Keratinocyte (primary cell): ENCODE results near the gene NIN. TPM values are rescaled to one million over a fixed set of nuclear protein-coding genes. Genes with fewer than 3 reads are reported as not detected.
"Not testable (repeated sequence)": the region's sequence is repeated elsewhere in the genome, so short reads cannot be mapped to it uniquely, and the experiment has no call there.

Experiments used
- DNase-seq: peaks from one replicate; pipeline ENCODE4 v3.0.0-alpha.2; 2011; ENCODE audit warnings: low read depth, missing footprints, low spot score
- FAIRE-seq: peaks from 2 replicates; lab custom pipeline; 2011; peaks lifted over from hg19 to GRCh38; lab: Jason Lieb, UNC
- H2AFZ ChIP-seq: 2 replicates; pipeline ENCODE4 v1.6.0; 2012; ENCODE audit warnings: low read length, control low read depth, inconsistent platforms; ENCODE audit not compliant: control insufficient read depth
- H3K27ac ChIP-seq: 2 replicates; pipeline ENCODE4 v1.5.1; 2011; ENCODE audit warnings: low read length; ENCODE audit not compliant: control insufficient read depth, insufficient read depth
- H3K27me3 ChIP-seq: 3 replicates; pipeline ENCODE4 v1.6.0; 2011; ENCODE audit warnings: low read length; ENCODE audit not compliant: control insufficient read depth, insufficient read depth; ENCODE audit errors: extremely low read depth
- H3K36me3 ChIP-seq, 2 experiments: 2 replicates in 1 of 2; 3 replicates in 1 of 2; pipeline ENCODE4 v1.5.1; 2011; ENCODE audit warnings: low read length in 2 of 2, mild to moderate bottlenecking in 1 of 2; ENCODE audit not compliant: control insufficient read depth in 2 of 2, insufficient read depth in 2 of 2; ENCODE audit errors: extremely low read depth in 1 of 2
- H3K4me1 ChIP-seq: 3 replicates; pipeline ENCODE4 v1.5.1; 2011; ENCODE audit warnings: low read length; ENCODE audit not compliant: control insufficient read depth, insufficient read depth; ENCODE audit errors: extremely low read depth
- H3K4me2 ChIP-seq: 3 replicates; pipeline ENCODE4 v1.6.0; 2011; ENCODE audit warnings: low read depth, low read length; ENCODE audit not compliant: control insufficient read depth, insufficient read depth; ENCODE audit errors: extremely low read depth
- H3K4me3 ChIP-seq, 3 experiments: fragments of 200-600 bp in 1 of 3; sonication (generic) in 1 of 3; 2 replicates in 2 of 3; 3 replicates in 1 of 3; pipeline ENCODE4 v1.5.1; 2011 to 2016; ENCODE audit warnings: low read length in 3 of 3, mild to moderate bottlenecking in 3 of 3, control low read depth in 2 of 3, inconsistent platforms in 1 of 3, low read depth in 1 of 3, mixed read lengths in 1 of 3, mixed run types in 1 of 3, moderate library complexity in 1 of 3; ENCODE audit not compliant: control insufficient read depth in 2 of 3, insufficient read depth in 2 of 3; ENCODE audit errors: extremely low read depth in 1 of 3
- H3K79me2 ChIP-seq: 2 replicates; pipeline ENCODE4 v1.6.0; 2012; ENCODE audit warnings: low read length; ENCODE audit not compliant: control insufficient read depth, insufficient read depth
- H3K9ac ChIP-seq: 3 replicates; pipeline ENCODE4 v1.6.0; 2011; ENCODE audit warnings: low read length; ENCODE audit not compliant: control insufficient read depth, insufficient read depth; ENCODE audit errors: extremely low read depth
- H3K9me1 ChIP-seq: 3 replicates; pipeline ENCODE4 v1.6.0; 2011; ENCODE audit warnings: low read length; ENCODE audit not compliant: control insufficient read depth, insufficient read depth; ENCODE audit errors: extremely low read depth
- H3K9me3 ChIP-seq: 2 replicates; pipeline ENCODE4 v1.5.1; 2012; ENCODE audit warnings: low read depth, low read length; ENCODE audit not compliant: control insufficient read depth
- H4K20me1 ChIP-seq: 3 replicates; pipeline ENCODE4 v1.6.0; 2011; ENCODE audit warnings: low read length; ENCODE audit not compliant: control insufficient read depth, insufficient read depth; ENCODE audit errors: extremely low read depth
- CTCF ChIP-seq, 3 experiments: IDR thresholded peaks in 1 of 3; conservative IDR thresholded peaks in 1 of 3; optimal IDR thresholded peaks in 1 of 3; 2 replicates in 2 of 3; 3 replicates in 1 of 3; pipeline versions ENCODE3 to v1.5.1; 2011; ENCODE audit warnings: low read length in 3 of 3, mild to moderate bottlenecking in 3 of 3, moderate library complexity in 2 of 3, control low read depth in 1 of 3, inconsistent platforms in 1 of 3; ENCODE audit not compliant: insufficient read depth in 2 of 3; ENCODE audit errors: extremely low read depth in 1 of 3
- EZH2 ChIP-seq: IDR thresholded peaks from one replicate; pipeline ENCODE4 v1.6.1; 2012; ENCODE audit warnings: inconsistent platforms, mild to moderate bottlenecking, low read length, moderate library complexity
- dilution Hi-C: fragments of 300-500 bp; cut with MboI; formaldehyde crosslinking; loops from one replicate; pipeline ENCODE4 v1.7.0; 2020; ENCODE audit warnings: low sequenced_read_pairs; ENCODE audit not compliant: extremely low pct_ligation_motif_present
- polyA plus RNA-seq, 5 experiments: library from polyadenylated mRNA; depleted of rRNA in 3 of 5; stranded (reverse) in 3 of 5; stranded (forward) in 1 of 5; unstranded in 1 of 5; fragments of >200 nt; gene quantifications; 1 replicate in 1 of 5; 2 replicates in 3 of 5; 3 replicates in 1 of 5; pipeline versions ENCODE4 v1.2.1 to v1.2.3, GENCODE V29; 2011 to 2012; ENCODE audit warnings: missing spikeins in 2 of 5, low read depth in 1 of 5, low replicate concordance in 1 of 5

Gene NIN
- polyA plus RNA-seq, 1 donor (not counting 4 experiments of a cell fraction or from before 2014, with no cell fraction given) = 15.2 TPM

DNA sequence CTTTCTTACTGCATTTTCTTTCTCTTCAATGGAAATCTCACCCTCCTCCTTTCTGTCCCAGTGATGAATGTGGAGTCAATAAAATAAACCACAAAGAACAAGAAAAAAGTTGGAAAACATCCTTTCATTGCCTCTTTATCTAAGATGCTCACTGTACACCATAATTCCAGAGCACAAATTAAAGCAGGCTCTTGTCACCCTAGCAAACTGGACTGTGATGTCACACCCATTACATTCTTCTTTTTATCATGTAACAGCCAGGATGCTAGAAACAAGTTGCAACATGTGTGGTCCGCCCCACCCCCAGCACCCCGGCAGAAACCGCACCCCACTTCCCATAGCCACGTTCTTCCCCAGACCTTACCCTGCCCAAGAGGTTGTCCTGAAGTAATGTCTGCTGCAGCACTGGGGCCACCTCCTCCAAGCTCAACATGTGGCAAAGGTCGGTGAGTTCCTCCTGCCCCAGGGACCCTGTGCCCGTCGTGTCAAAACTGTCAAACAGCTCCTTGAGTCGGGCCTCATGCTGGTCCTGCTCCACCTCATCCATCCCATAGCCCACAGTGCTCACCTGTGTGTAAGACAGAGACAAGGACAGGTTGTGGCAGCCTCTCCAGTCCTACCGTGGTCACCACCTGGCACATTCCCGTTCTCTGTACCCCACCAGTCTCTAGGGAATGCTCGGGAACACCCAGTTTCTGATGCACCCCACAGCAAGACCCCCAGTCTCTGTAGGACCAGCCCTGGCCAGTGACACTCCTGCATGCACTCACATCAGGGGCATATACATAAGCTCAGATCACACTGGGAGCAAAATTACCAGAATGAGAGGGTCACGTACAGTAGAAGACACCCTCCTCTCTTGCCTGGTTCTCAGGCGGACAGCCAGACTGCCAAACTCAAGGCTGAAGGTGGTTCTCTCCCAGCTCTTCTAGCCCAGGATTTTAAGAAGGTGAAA lies 9.2 kb downstream of the NIN start:
- DNase-seq (peak; percentile 64), FAIRE-seq (no peak)
- Histone ChIP-seq H3K9me1 (peaks cover under 1% of the 10 kb centered on the region), H3K27me3 (no peaks in the 10 kb centered on the region), H3K4me3 (peak overlapping the region in 1 of 3 experiments; percentile 4), H3K4me1 (peaks cover 35% of the 10 kb centered on the region), H3K9ac (peak overlapping the region; percentile 20), H4K20me1 (no peaks in the 10 kb centered on the region), H3K79me2 (peaks cover 47% of the 10 kb centered on the region), H2AFZ (no peak overlapping the region), H3K36me3 (peaks cover 1 to 3% of the 10 kb centered on the region in 2 experiments), H3K9me3 (no peaks in the 10 kb centered on the region), H3K4me2 (peak overlapping the region; percentile 75), H3K27ac (peak overlapping the region; percentile 63)
- dilution Hi-C loops = no loop called here
- no peak for TF ChIP-seq EZH2
- TF ChIP-seq CTCF (optimal IDR thresholded peaks at IDR 0.05 in 1 of 3, IDR thresholded peaks at IDR 0.05 in 1 of 3, conservative IDR thresholded peaks at IDR 0.05 in 1 of 3; ENCODE audit: extremely low read depth in 1 of 3, insufficient read depth in 2 of 3, low read length in 3 of 3) = no peak

DNA sequence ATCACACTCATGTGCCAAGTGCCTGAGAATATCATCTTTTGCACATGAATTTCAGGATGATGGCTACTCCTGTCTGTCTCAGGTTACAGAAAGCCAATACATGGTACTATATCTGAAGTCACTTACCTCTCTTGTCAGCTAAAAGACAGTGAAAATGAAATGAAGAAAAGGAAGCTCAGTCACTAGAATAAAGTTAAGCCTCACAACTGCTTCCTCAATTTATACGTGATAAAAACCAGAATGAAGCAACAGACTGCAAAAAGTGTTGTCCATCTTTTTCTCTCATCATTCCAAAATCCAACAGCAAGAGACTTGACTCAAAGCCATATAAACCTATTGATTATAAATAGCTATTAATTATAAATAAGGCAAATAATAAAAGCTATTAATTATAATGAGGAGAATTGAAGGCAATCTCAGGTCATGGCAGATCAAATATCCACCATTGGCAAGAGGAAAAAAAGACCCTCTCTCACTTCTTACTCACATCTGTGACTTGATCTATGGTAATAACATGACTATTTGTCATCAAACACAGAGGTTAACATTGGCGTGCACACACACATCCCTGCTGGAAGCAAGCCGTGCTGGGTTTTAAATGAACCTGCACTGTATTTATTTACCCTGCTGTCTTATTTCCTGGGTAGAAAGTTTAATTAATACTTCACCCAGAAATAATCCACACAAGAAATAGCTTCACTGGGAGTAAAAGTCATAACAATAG lies 10.0 kb downstream of the NIN start:
- DNase-seq (no peak), FAIRE-seq (no peak)
- dilution Hi-C loops = no loop called here
- H3K9ac ChIP-seq = peak overlapping the region; percentile 16
- peaks cover 0 to 3% of the 10 kb centered on the region in 2 experiments for H3K36me3 ChIP-seq
- peak overlapping the region; percentile 75 for H3K4me2 ChIP-seq
- no peaks in the 10 kb centered on the region for H3K27me3 ChIP-seq
- no peak for TF ChIP-seq EZH2
- no peak for TF ChIP-seq CTCF (optimal IDR thresholded peaks at IDR 0.05 in 1 of 3, IDR thresholded peaks at IDR 0.05 in 1 of 3, conservative IDR thresholded peaks at IDR 0.05 in 1 of 3; ENCODE audit: extremely low read depth in 1 of 3, insufficient read depth in 2 of 3, low read length in 3 of 3)
- no peak overlapping the region for H2AFZ ChIP-seq
- H4K20me1 ChIP-seq = no peaks in the 10 kb centered on the region
- no peaks in the 10 kb centered on the region for H3K9me1 ChIP-seq
- peaks cover 44% of the 10 kb centered on the region for H3K79me2 ChIP-seq
- peak overlapping the region; percentile 63 for H3K27ac ChIP-seq
- peak overlapping the region in 1 of 3 experiments; percentile 4 for H3K4me3 ChIP-seq
- no peaks in the 10 kb centered on the region for H3K9me3 ChIP-seq
- H3K4me1 ChIP-seq = peaks cover 35% of the 10 kb centered on the region

GRCh38 chr14:50819303-50819702 lies 11.7 kb downstream of the NIN start:
- H3K9ac ChIP-seq, H3K9me1 ChIP-seq, DNase-seq, H3K9me3 ChIP-seq, H3K4me2 ChIP-seq, H3K4me3 ChIP-seq, H3K27ac ChIP-seq, FAIRE-seq, H3K27me3 ChIP-seq, H3K36me3 ChIP-seq, H4K20me1 ChIP-seq, dilution Hi-C loops, H2AFZ ChIP-seq: not testable (repeated sequence)
- Histone ChIP-seq H3K4me1 (peaks cover 35% of the 10 kb centered on the region), H3K79me2 (peaks cover 40% of the 10 kb centered on the region)
